Breast epithelium (tissue), 4 donors: ENCODE data around the gene SLC4A2. TPM values are rescaled to one million over a fixed set of nuclear protein-coding genes. Genes with fewer than 3 reads are reported as not detected.
A peak's percentile ranks its signal among the peaks of the same experiment; 100 is the strongest.

ENCODE experiments used
- DNase-seq, 2 donors: peaks; one replicate each; pipeline ENCODE4 v3.0.0-alpha.2; 2019; ENCODE audit warnings: low spot score in 2 of 2
- H3K27ac ChIP-seq, 2 donors: fragments of 200-600 bp; sonication (generic) in 1 of 2; one replicate each; pipeline ENCODE4 v1.5.1; 2016 to 2019; ENCODE audit warnings: mild to moderate bottlenecking in 1 of 2
- H3K27me3 ChIP-seq, 2 donors: fragments of 200-600 bp; sonication (generic) in 1 of 2; one replicate each; pipeline versions ENCODE4 v1.5.1 to v1.6.0; 2017 to 2019; ENCODE audit warnings: control low read depth in 1 of 2, mild to moderate bottlenecking in 1 of 2
- H3K36me3 ChIP-seq: fragments of 200-600 bp; one replicate; pipeline ENCODE4 v1.5.1; 2019
- H3K4me1 ChIP-seq, 2 donors: fragments of 200-600 bp; sonication (generic); one replicate each; pipeline ENCODE4 v1.5.1; 2016 to 2019; ENCODE audit warnings: control low read depth in 1 of 2
- H3K4me3 ChIP-seq, 3 donors: fragments of 200-600 bp; sonication (generic); 1 replicate in 2 of 3; 2 replicates in 1 of 3; pipeline ENCODE4 v1.5.1; 2016 to 2019; ENCODE audit warnings: mild to moderate bottlenecking in 3 of 3, moderate library complexity in 2 of 3
- H3K9me3 ChIP-seq, 2 donors: fragments of 200-600 bp; sonication (generic) in 1 of 2; one replicate each; pipeline ENCODE4 v1.5.1; 2016 to 2019; ENCODE audit warnings: control low read depth in 1 of 2
- CTCF ChIP-seq, 3 donors: fragments of 450-650 bp; IDR thresholded peaks; one replicate each; pipeline ENCODE4 v1.5.1; 2016 to 2017; ENCODE audit warnings: antibody characterized with exemption in 3 of 3, mild to moderate bottlenecking in 3 of 3, moderate library complexity in 3 of 3
- POLR2A ChIP-seq: fragments of 450-650 bp; IDR thresholded peaks from one replicate; pipeline ENCODE4 v1.6.1; 2016; ENCODE audit warnings: antibody characterized with exemption, mild to moderate bottlenecking, moderate library complexity
- POLR2AphosphoS5 ChIP-seq, 3 donors: sonication (generic); formaldehyde crosslinking; IDR thresholded peaks; one replicate each; pipeline ENCODE4 v1.6.1; 2017; ENCODE audit warnings: antibody characterized with exemption in 3 of 3
- intact Hi-C: fragments of 100-400 bp; cut with DNase I; formaldehyde crosslinking; loops from one replicate; pipeline ENCODE4 v1.15.1; 2023; ENCODE audit warnings: low total_unique reads
- total RNA-seq, 3 donors: library from RNA; depleted of rRNA; stranded (reverse); fragments of >200 nt; gene quantifications; one replicate each; pipeline ENCODE4 v1.1.0, GENCODE V29; 2016

SLC4A2 gene
- total RNA-seq, 3 donors from 2014 or later = 83.2 to 101 (median 92.8) TPM

GRCh38 chr7:151124481-151124880 is 65.1 kb downstream of the SLC4A2 start:
- no peak overlapping the region for H3K4me3 ChIP-seq
- intact Hi-C loops = no loop called here
- no peaks in the 10 kb centered on the region for H3K36me3 ChIP-seq
- peaks cover 0 to 5% of the 10 kb centered on the region in 2 donors for H3K4me1 ChIP-seq
- H3K27ac ChIP-seq = no peak overlapping the region
- no peaks in the 10 kb centered on the region for H3K9me3 ChIP-seq
- no peak for DNase-seq
- H3K27me3 ChIP-seq = no peaks in the 10 kb centered on the region
- TF ChIP-seq POLR2AphosphoS5 (IDR thresholded peaks at IDR 0.05) (no peak), CTCF (IDR thresholded peaks at IDR 0.05) (no peak), POLR2A (no peak)

- peak overlapping the region in 1 of 2 donors; percentile 3 for H3K27ac ChIP-seq
- H3K4me1 ChIP-seq = peaks cover 0 to 5% of the 10 kb centered on the region in 2 donors
- H3K36me3 ChIP-seq = no peaks in the 10 kb centered on the region
- no peaks in the 10 kb centered on the region for H3K27me3 ChIP-seq
- TF ChIP-seq POLR2A = no peak
- TF ChIP-seq POLR2AphosphoS5 (IDR thresholded peaks at IDR 0.05) = no peak
- no peak for TF ChIP-seq CTCF (IDR thresholded peaks at IDR 0.05)
- DNase-seq = no peak
- H3K9me3 ChIP-seq = no peaks in the 10 kb centered on the region
- peak overlapping the region in 2 of 3 donors; percentile 35 to 61 for H3K4me3 ChIP-seq
- intact Hi-C loops = no loop called here
Measured at GRCh38 chr7:151124899-151125399, 65.6 kb downstream of the SLC4A2 start.

GRCh38 chr7:151125470-151125845 is 66.1 kb downstream of the SLC4A2 start:
- H3K4me3 ChIP-seq = peak overlapping the region; percentile 35 to 61 (median 39)
- no peaks in the 10 kb centered on the region for H3K9me3 ChIP-seq
- H3K4me1 ChIP-seq = peaks cover 0 to 5% of the 10 kb centered on the region in 2 donors
- peak overlapping the region in 1 of 2 donors; percentile 3 for H3K27ac ChIP-seq
- no peaks in the 10 kb centered on the region for H3K27me3 ChIP-seq
- no peak for DNase-seq
- TF ChIP-seq POLR2AphosphoS5 (IDR thresholded peaks at IDR 0.05) (no peak), CTCF (IDR thresholded peaks at IDR 0.05) (no peak), POLR2A (no peak)
- intact Hi-C loops = no loop called here
- H3K36me3 ChIP-seq = no peaks in the 10 kb centered on the region

GRCh38 chr7:151125846-151126481 is 66.6 kb downstream of the SLC4A2 start:
- H3K4me3 ChIP-seq = peak overlapping the region; percentile 35 to 61 (median 39)
- no peak for DNase-seq
- no peak overlapping the region for H3K27ac ChIP-seq
- intact Hi-C loops = no loop called here
- TF ChIP-seq POLR2A (no peak), POLR2AphosphoS5 (IDR thresholded peaks at IDR 0.05) (no peak), CTCF (IDR thresholded peaks at IDR 0.05) (no peak)
- no peaks in the 10 kb centered on the region for H3K9me3 ChIP-seq
- H3K4me1 ChIP-seq = peaks cover 0 to 5% of the 10 kb centered on the region in 2 donors
- H3K36me3 ChIP-seq = no peaks in the 10 kb centered on the region
- H3K27me3 ChIP-seq = no peaks in the 10 kb centered on the region

Other genes starting within 250 kb of the SLC4A2 start
- 1 to 10 TPM in 1 of 3 donors, not detected in 2; 2.3 TPM for gene AOC1, start 207.1 kb upstream of the SLC4A2 start, total RNA-seq
- under 1 TPM; under 0.01 to 0.29 (median 0.16) TPM for gene KCNH2, start 81.3 kb upstream of the SLC4A2 start, total RNA-seq
- 10 to 100 TPM in 1 of 3 donors, 1 to 10 TPM in 2; 3.8 to 35.1 (median 5.1) TPM for gene NOS3, start 68.6 kb upstream of the SLC4A2 start, total RNA-seq
- gene ATG9B, start 35.1 kb upstream of the SLC4A2 start, total RNA-seq = 1 to 10 TPM in 1 of 3 donors, under 1 TPM in 1, not detected in 1; 0.44 to 2.0 TPM
- 10 to 100 TPM; 14.7 to 19.3 (median 17.6) TPM for gene ABCB8, start 31.1 kb upstream of the SLC4A2 start, total RNA-seq
- gene ASIC3, start 11.1 kb upstream of the SLC4A2 start, total RNA-seq = 1 to 10 TPM; 1.3 to 3.3 (median 2.3) TPM
- 1 to 10 TPM; 5.2 to 8.8 (median 8.6) TPM for gene CDK5, start 1.7 kb upstream of the SLC4A2 start, total RNA-seq
- gene FASTK, start 21.2 kb downstream of the SLC4A2 start, total RNA-seq = 10 to 100 TPM; 45.6 to 63.5 (median 60.0) TPM
- gene TMUB1, start 23.9 kb downstream of the SLC4A2 start, total RNA-seq = 10 to 100 TPM; 32.1 to 36.1 (median 35.0) TPM
- gene AGAP3, start 26.9 kb downstream of the SLC4A2 start, total RNA-seq = 10 to 100 TPM; 47.2 to 58.1 (median 55.1) TPM
- gene GBX1, start 108.1 kb downstream of the SLC4A2 start, total RNA-seq = not detected
- gene ASB10, start 127.7 kb downstream of the SLC4A2 start, total RNA-seq = not detected
- gene H2BK1, start 150.9 kb downstream of the SLC4A2 start, total RNA-seq = not detected
- 10 to 100 TPM; 35.6 to 58.7 (median 42.2) TPM for gene ABCF2, start 167.6 kb downstream of the SLC4A2 start, total RNA-seq
- 10 to 100 TPM; 24.5 to 40.6 (median 38.3) TPM for gene CHPF2, start 172.9 kb downstream of the SLC4A2 start, total RNA-seq
- gene SMARCD3, start 189.1 kb downstream of the SLC4A2 start, total RNA-seq = 10 to 100 TPM; 21.3 to 69.5 (median 43.5) TPM